Neuronal stem cell (in vitro differentiated cells): ENCODE measurements around the gene PKD1L1.

Experiments used
- DNase-seq: peaks from one replicate; pipeline ENCODE4 v3.0.0-alpha.2; 2013; ENCODE audit warnings: low spot score
- H2AFZ ChIP-seq: one replicate; pipeline ENCODE4 v1.6.1; 2013; ENCODE audit warnings: mild to moderate bottlenecking, low read length, inconsistent platforms
- H2AK5ac ChIP-seq: 2 replicates; pipeline ENCODE4 v1.6.1; 2013; ENCODE audit warnings: low read depth, mild to moderate bottlenecking, inconsistent platforms, low read length, moderate library complexity, mixed read lengths
- H2BK120ac ChIP-seq: 2 replicates; pipeline ENCODE4 v1.6.1; 2013; ENCODE audit warnings: low read depth, mild to moderate bottlenecking, inconsistent platforms, low read length, moderate library complexity, mixed read lengths
- H2BK12ac ChIP-seq: one replicate; pipeline ENCODE4 v1.6.1; 2013; ENCODE audit warnings: low read length, inconsistent platforms
- H2BK15ac ChIP-seq: 2 replicates; pipeline ENCODE4 v1.6.1; 2013; ENCODE audit warnings: mild to moderate bottlenecking, low read length, inconsistent platforms, mixed read lengths
- H2BK5ac ChIP-seq: one replicate; pipeline ENCODE4 v1.6.1; 2013; ENCODE audit warnings: inconsistent platforms, mild to moderate bottlenecking, low read length, moderate library complexity
- H3K14ac ChIP-seq: one replicate; pipeline ENCODE4 v1.6.1; 2013; ENCODE audit warnings: low read length, inconsistent platforms
- H3K18ac ChIP-seq: 2 replicates; pipeline ENCODE4 v1.6.1; 2013; ENCODE audit warnings: low read length, inconsistent platforms
- H3K23ac ChIP-seq: 2 replicates; pipeline ENCODE4 v1.6.1; 2013; ENCODE audit warnings: low read depth, mild to moderate bottlenecking, mixed read lengths, low read length, inconsistent platforms; ENCODE audit not compliant: poor library complexity
- H3K27ac ChIP-seq: replicated peaks from 3 replicates; pipeline ENCODE4 v1.5.1; 2013; ENCODE audit warnings: low read length, inconsistent platforms
- H3K27me3 ChIP-seq, 3 experiments: 2 replicates each; pipeline ENCODE4 v1.6.1; 2013; ENCODE audit warnings: low read length in 3 of 3, mild to moderate bottlenecking in 2 of 3, inconsistent platforms in 1 of 3, low read depth in 1 of 3, mixed read lengths in 1 of 3, moderate library complexity in 1 of 3; ENCODE audit not compliant: control insufficient read depth in 3 of 3, insufficient read depth in 3 of 3
- H3K36me3 ChIP-seq, 2 donors: replicated peaks in 1 of 2; 2 replicates each; pipeline ENCODE4 v1.6.1; 2013; ENCODE audit warnings: low read length in 2 of 2; ENCODE audit not compliant: control insufficient read depth in 2 of 2, insufficient read depth in 2 of 2
- H3K4ac ChIP-seq: 2 replicates; pipeline ENCODE4 v1.6.1; 2013; ENCODE audit warnings: inconsistent platforms, mild to moderate bottlenecking, low read length, moderate library complexity
- H3K4me1 ChIP-seq, 2 donors: 1 replicate in 1 of 2; 2 replicates in 1 of 2; pipeline ENCODE4 v1.6.1; 2013; ENCODE audit warnings: low read length in 2 of 2, low read depth in 1 of 2; ENCODE audit not compliant: control insufficient read depth in 2 of 2, insufficient read depth in 1 of 2
- H3K4me2 ChIP-seq: one replicate; pipeline ENCODE4 v1.6.1; 2013; ENCODE audit warnings: mild to moderate bottlenecking, low read length, inconsistent platforms; ENCODE audit not compliant: insufficient read depth, poor library complexity, severe bottlenecking
- H3K4me3 ChIP-seq, 2 donors: 2 replicates each; pipeline ENCODE4 v1.5.1; 2013; ENCODE audit warnings: low read length in 2 of 2, mild to moderate bottlenecking in 2 of 2, inconsistent platforms in 1 of 2, moderate library complexity in 1 of 2
- H3K79me1 ChIP-seq: one replicate; pipeline ENCODE4 v1.6.1; 2013; ENCODE audit warnings: low read depth, mild to moderate bottlenecking, inconsistent platforms, low read length, moderate library complexity
- H3K9ac ChIP-seq: one replicate; pipeline ENCODE4 v1.6.1; 2013; ENCODE audit warnings: mild to moderate bottlenecking, low read depth, low read length, inconsistent platforms; ENCODE audit not compliant: poor library complexity
- H3K9me3 ChIP-seq, 2 donors: replicated peaks in 1 of 2; 2 replicates each; pipeline versions ENCODE3 to v1.6.1; 2013; ENCODE audit warnings: low read length in 2 of 2, mild to moderate bottlenecking in 2 of 2, inconsistent platforms in 1 of 2, low read depth in 1 of 2, mixed read lengths in 1 of 2, moderate library complexity in 1 of 2; ENCODE audit not compliant: control insufficient read depth in 2 of 2, insufficient read depth in 1 of 2
- H4K8ac ChIP-seq: one replicate; pipeline ENCODE4 v1.6.1; 2013; ENCODE audit warnings: low read depth, mild to moderate bottlenecking, inconsistent platforms, low read length, moderate library complexity
- H4K91ac ChIP-seq: one replicate; pipeline ENCODE4 v1.6.1; 2013; ENCODE audit warnings: low read length, low read depth, mild to moderate bottlenecking, inconsistent platforms; ENCODE audit not compliant: poor library complexity
- WGBS, 2 donors: extraction: QIAGEN DNeasy Blood & Tissue Kit; methylation state at CpG; one replicate each; pipeline ENCODE4 v1.1.7; 2013; ENCODE audit warnings: missing lambda C conversion rate in 2 of 2, mixed read lengths in 1 of 2; ENCODE audit not compliant: insufficient read length in 2 of 2, insufficient replicate concordance in 1 of 2; ENCODE audit errors: extremely low coverage in 2 of 2; 5-methylcytosine and 5-hydroxymethylcytosine counted together

PKD1L1 gene

GRCh38 chr7:47875406-47875805 lies 72.9 kb downstream of the PKD1L1 start:
- H3K18ac ChIP-seq, result no peak overlapping the region
- no peak overlapping the region for H4K8ac ChIP-seq
- H3K4me2 ChIP-seq, result no peak overlapping the region
- H2AK5ac ChIP-seq, result no peak overlapping the region
- no peak overlapping the region for H2AFZ ChIP-seq
- no peak overlapping the region for H3K27ac ChIP-seq
- peaks cover 0 to 2% of the 10 kb centered on the region in 2 donors for H3K4me1 ChIP-seq
- H3K4me3 ChIP-seq, result no peak overlapping the region
- H3K23ac ChIP-seq, result no peak overlapping the region
- peaks cover 0 to 19% (median 0%) of the 10 kb centered on the region in 3 experiments for H3K27me3 ChIP-seq
- no peaks in the 10 kb centered on the region for H3K36me3 ChIP-seq
- no peaks in the 10 kb centered on the region for H3K79me1 ChIP-seq
- no peak overlapping the region for H2BK12ac ChIP-seq
- no peak overlapping the region for H2BK15ac ChIP-seq
- no peak overlapping the region for H4K91ac ChIP-seq
- no peak overlapping the region for H3K9ac ChIP-seq
- no peak overlapping the region for H3K14ac ChIP-seq
- H3K9me3 ChIP-seq, result no peaks in the 10 kb centered on the region
- H3K4ac ChIP-seq, result no peak overlapping the region
- H2BK120ac ChIP-seq, result no peak overlapping the region
- no peak for DNase-seq
- H2BK5ac ChIP-seq, result no peak overlapping the region

DNA sequence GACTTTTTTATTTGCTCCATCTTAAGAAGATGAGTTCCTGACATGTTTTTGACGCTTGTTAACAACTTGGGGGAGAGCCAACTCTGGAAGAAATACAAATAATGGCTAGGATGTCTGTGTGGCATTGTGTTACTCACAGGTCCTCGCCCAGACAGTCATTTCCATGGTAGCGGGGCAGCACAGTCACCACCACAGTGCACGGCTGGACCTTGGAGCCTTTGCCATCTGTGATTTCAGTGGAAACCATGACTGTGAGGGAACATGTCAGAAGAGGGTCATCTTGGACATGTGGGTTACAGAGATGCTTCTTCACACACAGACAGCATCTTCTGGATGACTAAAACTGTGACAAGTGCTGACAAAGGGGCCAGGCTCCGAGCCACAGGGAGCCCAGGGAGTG lies 74.5 kb downstream of the PKD1L1 start:
- H3K79me1 ChIP-seq, result no peaks in the 10 kb centered on the region
- H3K9me3 ChIP-seq, result no peaks in the 10 kb centered on the region
- no peak overlapping the region for H3K4me3 ChIP-seq
- no peak overlapping the region for H2BK12ac ChIP-seq
- no peak overlapping the region for H4K91ac ChIP-seq
- H4K8ac ChIP-seq, result no peak overlapping the region
- WGBS, 2 donors, result no CpG with 5 or more reads among the region's 5 CpGs
- peak overlapping the region; percentile 6 for H3K18ac ChIP-seq
- H3K4me1 ChIP-seq, result peaks cover 0 to 2% of the 10 kb centered on the region in 2 donors
- no peak for DNase-seq
- no peaks in the 10 kb centered on the region for H3K36me3 ChIP-seq
- H3K9ac ChIP-seq, result no peak overlapping the region
- no peak overlapping the region for H2BK5ac ChIP-seq
- no peak overlapping the region for H3K14ac ChIP-seq
- H3K4ac ChIP-seq, result no peak overlapping the region
- no peak overlapping the region for H3K4me2 ChIP-seq
- H2AK5ac ChIP-seq, result no peak overlapping the region
- H3K27me3 ChIP-seq, result peaks cover 0 to 19% (median 0%) of the 10 kb centered on the region in 3 experiments
- no peak overlapping the region for H2BK120ac ChIP-seq
- H2BK15ac ChIP-seq, result no peak overlapping the region
- no peak overlapping the region for H3K27ac ChIP-seq
- no peak overlapping the region for H3K23ac ChIP-seq
- H2AFZ ChIP-seq, result no peak overlapping the region

GRCh38 chr7:47867286-47867685 lies 81.0 kb downstream of the PKD1L1 start:
- Histone ChIP-seq H2BK120ac (no peak overlapping the region), H3K27ac (no peak overlapping the region), H3K14ac (no peak overlapping the region), H3K4ac (no peak overlapping the region), H3K4me1 (no peaks in the 10 kb centered on the region), H3K27me3 (peaks cover 0 to 6% (median 0%) of the 10 kb centered on the region in 3 experiments), H4K91ac (no peak overlapping the region), H2BK5ac (no peak overlapping the region), H3K9me3 (no peaks in the 10 kb centered on the region), H3K4me3 (no peak overlapping the region), H4K8ac (no peak overlapping the region), H3K23ac (no peak overlapping the region), H3K18ac (no peak overlapping the region), H3K4me2 (no peak overlapping the region), H2AK5ac (no peak overlapping the region), H3K36me3 (no peaks in the 10 kb centered on the region), H2BK15ac (no peak overlapping the region), H3K79me1 (no peaks in the 10 kb centered on the region), H2BK12ac (no peak overlapping the region), H2AFZ (no peak overlapping the region), H3K9ac (no peak overlapping the region)
- DNase-seq, result no peak
- no CpG with 5 or more reads among the region's 3 CpGs for WGBS, 2 donors

DNA sequence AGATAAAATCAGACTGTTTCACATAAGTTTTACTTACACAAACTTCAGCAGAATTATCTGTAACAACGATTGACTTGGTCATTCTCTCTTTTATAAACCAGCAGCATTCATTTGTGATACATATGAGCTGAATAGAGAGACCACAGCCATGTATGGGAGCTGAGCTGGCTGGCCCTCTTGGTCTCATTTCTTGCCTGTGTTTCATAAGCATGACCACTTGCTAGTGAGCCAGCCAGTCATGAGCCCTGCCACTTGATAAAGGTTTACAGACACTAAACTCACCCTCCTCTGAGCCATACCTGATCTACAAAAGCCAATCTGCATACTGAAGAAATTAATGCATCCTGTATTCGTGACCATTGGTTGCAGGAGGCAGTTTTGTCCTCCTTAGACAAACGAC lies 82.1 kb downstream of the PKD1L1 start:
- H3K23ac ChIP-seq, result no peak overlapping the region
- H2BK15ac ChIP-seq, result no peak overlapping the region
- no CpG with 5 or more reads among the region's 3 CpGs for WGBS, 2 donors
- no peak overlapping the region for H3K4ac ChIP-seq
- no peak overlapping the region for H3K4me2 ChIP-seq
- H3K4me3 ChIP-seq, result no peak overlapping the region
- H3K9me3 ChIP-seq, result no peaks in the 10 kb centered on the region
- H3K79me1 ChIP-seq, result no peaks in the 10 kb centered on the region
- no peak overlapping the region for H3K27ac ChIP-seq
- H2BK12ac ChIP-seq, result no peak overlapping the region
- no peak overlapping the region for H4K8ac ChIP-seq
- no peaks in the 10 kb centered on the region for H3K36me3 ChIP-seq
- DNase-seq, result no peak
- H3K14ac ChIP-seq, result no peak overlapping the region
- no peak overlapping the region for H2BK120ac ChIP-seq
- H3K18ac ChIP-seq, result no peak overlapping the region
- no peak overlapping the region for H2BK5ac ChIP-seq
- H3K4me1 ChIP-seq, result no peaks in the 10 kb centered on the region
- no peak overlapping the region for H2AFZ ChIP-seq
- H4K91ac ChIP-seq, result no peak overlapping the region
- no peaks in the 10 kb centered on the region for H3K27me3 ChIP-seq
- no peak overlapping the region for H2AK5ac ChIP-seq
- H3K9ac ChIP-seq, result no peak overlapping the region
